ENCODE data around the gene BICD2. TPM values are rescaled to one million over a fixed set of nuclear protein-coding genes. Genes with fewer than 3 reads are reported as not detected.

Gene BICD2
- total RNA-seq, 4 donors from 2014 or later, result 15.7 to 29.3 (median 19.7) TPM

DNA sequence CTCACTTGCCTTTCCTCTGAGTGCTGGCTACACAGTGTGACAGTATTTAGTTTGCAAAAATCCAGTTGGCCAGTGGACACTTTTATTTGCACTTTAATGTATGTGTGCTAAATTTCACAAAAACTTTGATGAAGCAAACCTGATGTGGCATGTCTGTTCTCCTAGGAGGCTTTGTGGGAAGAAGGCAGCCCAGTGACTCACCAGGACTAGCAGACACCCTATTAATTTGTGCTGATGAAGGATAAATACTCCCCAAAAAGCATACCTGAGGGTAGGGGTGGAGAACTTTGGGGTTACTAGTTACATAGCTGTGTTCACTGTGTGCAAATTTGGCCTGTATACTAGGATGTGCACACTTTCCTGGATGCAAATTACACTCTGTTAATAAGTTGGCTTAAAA is 55.4 kb downstream of the BICD2 start:
- Histone ChIP-seq H3K36me3 (peaks cover 0 to 16% (median 8%) of the 10 kb centered on the region in 4 donors), H3K4me1 (peaks cover 0 to 6% (median 0%) of the 10 kb centered on the region in 4 donors), H3K9me3 (no peaks in the 10 kb centered on the region), H3K27me3 (no peaks in the 10 kb centered on the region), H3K27ac (no peak overlapping the region), H3K4me3 (no peak overlapping the region)
- in situ Hi-C loops (cut with MboI; ENCODE audit: low pct_ligation_motif_present in 1 of 4, low pct_unique_long_range_greater_than_20kb in 1 of 4, low sequenced_read_pairs in 3 of 4), result no loop called here
- intact Hi-C loops (cut with DNase I; ENCODE audit: low total_unique reads), result no loop called here
- DNase-seq, result no peak
- TF ChIP-seq POLR2AphosphoS5 (IDR thresholded peaks at IDR 0.05), result no peak
- no peak for TF ChIP-seq EP300 (IDR thresholded peaks at IDR 0.05; ENCODE audit: low read depth)
- TF ChIP-seq, protein P1, sequence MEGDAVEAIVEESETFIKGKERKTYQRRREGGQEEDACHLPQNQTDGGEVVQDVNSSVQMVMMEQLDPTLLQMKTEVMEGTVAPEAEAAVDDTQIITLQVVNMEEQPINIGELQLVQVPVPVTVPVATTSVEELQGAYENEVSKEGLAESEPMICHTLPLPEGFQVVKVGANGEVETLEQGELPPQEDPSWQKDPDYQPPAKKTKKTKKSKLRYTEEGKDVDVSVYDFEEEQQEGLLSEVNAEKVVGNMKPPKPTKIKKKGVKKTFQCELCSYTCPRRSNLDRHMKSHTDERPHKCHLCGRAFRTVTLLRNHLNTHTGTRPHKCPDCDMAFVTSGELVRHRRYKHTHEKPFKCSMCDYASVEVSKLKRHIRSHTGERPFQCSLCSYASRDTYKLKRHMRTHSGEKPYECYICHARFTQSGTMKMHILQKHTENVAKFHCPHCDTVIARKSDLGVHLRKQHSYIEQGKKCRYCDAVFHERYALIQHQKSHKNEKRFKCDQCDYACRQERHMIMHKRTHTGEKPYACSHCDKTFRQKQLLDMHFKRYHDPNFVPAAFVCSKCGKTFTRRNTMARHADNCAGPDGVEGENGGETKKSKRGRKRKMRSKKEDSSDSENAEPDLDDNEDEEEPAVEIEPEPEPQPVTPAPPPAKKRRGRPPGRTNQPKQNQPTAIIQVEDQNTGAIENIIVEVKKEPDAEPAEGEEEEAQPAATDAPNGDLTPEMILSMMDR (IDR thresholded peaks at IDR 0.05), result no peak
- no peak for TF ChIP-seq POLR2A (IDR thresholded peaks at IDR 0.05)

DNA sequence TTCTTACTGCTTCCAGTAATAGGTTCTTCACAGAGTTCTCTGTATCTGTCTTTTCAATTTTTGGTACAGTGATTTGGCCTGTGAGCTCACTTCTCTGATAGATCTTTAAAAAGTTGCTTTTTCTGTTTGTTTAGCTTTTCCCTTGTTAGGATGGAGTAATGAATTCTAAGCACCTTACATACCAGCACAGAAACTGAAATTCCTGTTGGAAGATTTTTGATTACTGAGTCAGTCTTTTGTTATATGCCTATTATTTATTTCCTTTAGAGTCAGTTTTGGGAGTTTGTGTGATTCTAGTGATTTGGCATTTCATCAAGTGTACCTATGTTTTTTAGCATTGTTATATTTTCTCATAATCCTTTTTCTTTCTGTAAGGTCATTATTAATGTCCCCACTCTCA is 57.1 kb downstream of the BICD2 start:
- intact Hi-C loops (cut with DNase I; ENCODE audit: low total_unique reads), result no loop called here
- no peaks in the 10 kb centered on the region for H3K9me3 ChIP-seq
- H3K27ac ChIP-seq, result no peak overlapping the region
- in situ Hi-C loops (cut with MboI; ENCODE audit: low pct_ligation_motif_present in 1 of 4, low pct_unique_long_range_greater_than_20kb in 1 of 4, low sequenced_read_pairs in 3 of 4), result no loop called here
- peaks cover 0 to 6% (median 0%) of the 10 kb centered on the region in 4 donors for H3K4me1 ChIP-seq
- no peak for DNase-seq
- H3K4me3 ChIP-seq, result no peak overlapping the region
- no peaks in the 10 kb centered on the region for H3K27me3 ChIP-seq
- no peak for TF ChIP-seq EP300 (IDR thresholded peaks at IDR 0.05; ENCODE audit: low read depth)
- TF ChIP-seq, protein P1 (IDR thresholded peaks at IDR 0.05), result no peak
- TF ChIP-seq POLR2AphosphoS5 (IDR thresholded peaks at IDR 0.05), result no peak
- TF ChIP-seq POLR2A (IDR thresholded peaks at IDR 0.05), result no peak
- H3K36me3 ChIP-seq, result no peaks in the 10 kb centered on the region

DNA sequence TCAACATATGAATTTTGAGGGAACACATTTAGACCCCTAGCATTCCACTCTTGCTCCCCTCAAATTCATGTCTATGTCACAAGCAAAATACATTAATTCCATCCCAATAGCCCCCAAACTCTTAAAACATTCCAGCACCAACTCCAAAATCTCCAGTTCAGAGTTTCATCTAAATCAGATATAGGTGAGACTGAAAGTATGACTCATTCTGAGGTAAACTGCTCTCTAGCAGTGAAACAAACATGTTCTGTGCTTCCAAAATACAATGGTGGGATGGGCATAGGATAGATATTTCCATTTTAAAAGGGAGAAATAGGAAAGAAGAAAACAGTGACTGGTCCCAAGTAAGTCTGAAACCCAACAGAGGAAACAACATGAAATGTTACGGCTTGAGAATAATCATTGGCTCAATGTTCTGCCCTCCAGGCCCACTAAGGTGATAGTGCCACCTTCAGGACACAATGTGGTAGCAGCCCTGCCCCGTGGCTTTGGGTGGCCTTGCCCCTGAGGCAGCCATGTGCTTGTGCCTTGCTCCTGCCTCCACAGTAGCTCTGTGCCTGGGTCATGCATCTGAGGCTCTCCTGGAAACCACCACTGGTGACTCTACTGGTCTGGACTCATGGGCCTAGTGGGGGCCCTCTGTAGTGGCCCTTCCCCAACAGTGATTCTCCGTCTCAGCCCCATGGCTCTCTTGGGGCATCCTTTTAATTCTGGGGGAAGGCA is 58.3 kb downstream of the BICD2 start:
- Histone ChIP-seq H3K4me3 (no peak overlapping the region), H3K27ac (no peak overlapping the region), H3K4me1 (no peaks in the 10 kb centered on the region), H3K9me3 (no peaks in the 10 kb centered on the region), H3K27me3 (no peaks in the 10 kb centered on the region), H3K36me3 (no peaks in the 10 kb centered on the region)
- DNase-seq, result no peak
- WGBS, 2 donors (ENCODE audit: low coverage in 1 of 2), result 43 to 57% methylated on average over 2 to 3 of the region's 3 CpGs
- in situ Hi-C loops (cut with MboI; ENCODE audit: low pct_ligation_motif_present in 1 of 4, low pct_unique_long_range_greater_than_20kb in 1 of 4, low sequenced_read_pairs in 3 of 4), result no loop called here
- intact Hi-C loops (cut with DNase I; ENCODE audit: low total_unique reads), result no loop called here
- TF ChIP-seq POLR2AphosphoS5 (IDR thresholded peaks at IDR 0.05), result no peak
- TF ChIP-seq, protein P1 (IDR thresholded peaks at IDR 0.05), result peak; percentile 23 to 48 (median 33)

DNA sequence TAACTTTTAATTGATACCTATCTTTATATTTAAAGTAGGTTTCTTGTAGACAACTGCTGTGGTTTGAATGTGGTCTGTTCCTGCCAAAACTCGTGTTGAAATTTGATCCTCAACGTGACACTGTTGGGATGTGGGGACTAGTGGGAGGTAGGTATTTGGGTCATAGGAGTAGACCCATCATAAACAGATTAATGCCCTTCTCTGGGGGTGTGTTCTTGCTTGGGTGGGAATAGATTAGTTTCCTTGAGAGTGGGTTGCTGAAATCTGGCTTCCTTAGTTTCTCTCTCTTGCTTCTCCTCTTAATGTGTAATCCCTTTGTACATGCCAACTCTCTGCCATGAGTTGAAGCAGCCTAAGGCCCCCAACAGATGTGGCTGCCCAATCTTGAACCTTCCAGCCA is 60.1 kb downstream of the BICD2 start:
- Histone ChIP-seq H3K4me3 (no peak overlapping the region), H3K4me1 (no peaks in the 10 kb centered on the region), H3K36me3 (no peaks in the 10 kb centered on the region), H3K27ac (no peak overlapping the region), H3K27me3 (no peaks in the 10 kb centered on the region), H3K9me3 (no peaks in the 10 kb centered on the region)
- DNase-seq, result no peak
- WGBS, 2 donors (ENCODE audit: low coverage in 1 of 2), result 80 to 83% methylated on average over 2 of the region's 2 CpGs
- in situ Hi-C loops (cut with MboI; ENCODE audit: low pct_ligation_motif_present in 1 of 4, low pct_unique_long_range_greater_than_20kb in 1 of 4, low sequenced_read_pairs in 3 of 4), result no loop called here
- TF ChIP-seq POLR2A (IDR thresholded peaks at IDR 0.05) (no peak), EP300 (IDR thresholded peaks at IDR 0.05; ENCODE audit: low read depth) (no peak), POLR2AphosphoS5 (IDR thresholded peaks at IDR 0.05) (no peak)
- TF ChIP-seq, protein P1 (IDR thresholded peaks at IDR 0.05), result no peak
- intact Hi-C loops (cut with DNase I; ENCODE audit: low total_unique reads), result no loop called here
